NCI-H460 (cell line): ENCODE results near the gene DAB2IP. TPM values are rescaled to one million over a fixed set of nuclear protein-coding genes. Genes with fewer than 3 reads are reported as not detected.

Source experiments
- DNase-seq: peaks from one replicate; pipeline ENCODE4 v3.0.0-alpha.2; 2016; ENCODE audit warnings: low read depth; ENCODE audit errors: extremely low read depth
- total RNA-seq: library from RNA; depleted of rRNA; stranded (reverse); fragments of >200 nt; shearing (Covaris generic); gene quantifications from 2 replicates; pipeline ENCODE4 v1.2.3, GENCODE V29; 2014

Gene DAB2IP
- total RNA-seq, 1 experiment from 2014 or later = 3.8 TPM

- no peak for DNase-seq
These were observed 8.9 kb downstream of the DAB2IP start for GRCh38 chr9:121660367-121660766.

GRCh38 chr9:121660876-121661275 lies 9.4 kb downstream of the DAB2IP start:
- no peak for DNase-seq

- DNase-seq = no peak
These were observed 9.9 kb downstream of the DAB2IP start for GRCh38 chr9:121661328-121661727.

GRCh38 chr9:121662359-121662758 lies 10.9 kb downstream of the DAB2IP start:
- no peak for DNase-seq

- no peak for DNase-seq
These were observed 11.6 kb downstream of the DAB2IP start for GRCh38 chr9:121662891-121663580.

GRCh38 chr9:121663591-121663990 lies 12.2 kb downstream of the DAB2IP start:
- no peak for DNase-seq

GRCh38 chr9:121666294-121666693 lies 14.9 kb downstream of the DAB2IP start:
- DNase-seq = no peak

GRCh38 chr9:121667214-121667613 lies 15.8 kb downstream of the DAB2IP start:
- no peak for DNase-seq

GRCh38 chr9:121667890-121668289 lies 16.5 kb downstream of the DAB2IP start:
- no peak for DNase-seq

- no peak for DNase-seq
These were observed 19.0 kb downstream of the DAB2IP start for GRCh38 chr9:121670431-121670830.

- no peak for DNase-seq
These were observed 20.2 kb downstream of the DAB2IP start for GRCh38 chr9:121671612-121672155.

- no peak for DNase-seq
These were observed 20.8 kb downstream of the DAB2IP start for GRCh38 chr9:121672213-121672612.

- no peak for DNase-seq
These were observed 21.6 kb downstream of the DAB2IP start for GRCh38 chr9:121672986-121673385.

- no peak for DNase-seq
These were observed 22.1 kb downstream of the DAB2IP start for GRCh38 chr9:121673576-121673975.

GRCh38 chr9:121674017-121674416 lies 22.6 kb downstream of the DAB2IP start:
- no peak for DNase-seq

GRCh38 chr9:121674952-121675351 lies 23.5 kb downstream of the DAB2IP start:
- no peak for DNase-seq

GRCh38 chr9:121675381-121675780 lies 23.9 kb downstream of the DAB2IP start:
- DNase-seq = no peak

GRCh38 chr9:121675969-121676822 lies 24.8 kb downstream of the DAB2IP start:
- no peak for DNase-seq

GRCh38 chr9:121676926-121677325 lies 25.5 kb downstream of the DAB2IP start:
- no peak for DNase-seq

GRCh38 chr9:121678501-121679022 lies 27.1 kb downstream of the DAB2IP start:
- DNase-seq = no peak

- DNase-seq = no peak
These were observed 28.6 kb downstream of the DAB2IP start for GRCh38 chr9:121679901-121680635.
